ENCODE data around the gene TARBP2.

DNA sequence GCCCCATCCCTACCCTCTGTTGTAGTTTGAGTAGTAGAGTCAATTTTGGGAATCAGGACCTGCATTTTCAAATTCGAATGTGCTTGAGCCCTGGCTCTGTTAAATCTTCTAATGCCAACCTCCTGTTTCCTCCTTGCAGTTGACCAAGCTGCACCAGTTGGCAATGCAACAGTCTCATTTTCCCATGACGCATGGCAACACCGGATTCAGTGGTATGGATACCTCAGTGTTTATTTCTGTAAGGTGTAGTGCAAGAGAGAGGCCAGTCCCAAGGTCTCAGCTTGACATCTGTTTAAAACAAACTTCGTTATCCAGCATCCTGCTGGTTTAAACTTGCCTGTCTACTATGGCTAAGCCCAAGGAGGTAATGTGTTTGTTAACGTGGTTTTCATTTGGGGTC, 34.0 kb upstream of the TARBP2 start:
- TF ChIP-seq KDM5A (IDR thresholded peaks at IDR 0.05): no peak
- TF ChIP-seq, protein P1, sequence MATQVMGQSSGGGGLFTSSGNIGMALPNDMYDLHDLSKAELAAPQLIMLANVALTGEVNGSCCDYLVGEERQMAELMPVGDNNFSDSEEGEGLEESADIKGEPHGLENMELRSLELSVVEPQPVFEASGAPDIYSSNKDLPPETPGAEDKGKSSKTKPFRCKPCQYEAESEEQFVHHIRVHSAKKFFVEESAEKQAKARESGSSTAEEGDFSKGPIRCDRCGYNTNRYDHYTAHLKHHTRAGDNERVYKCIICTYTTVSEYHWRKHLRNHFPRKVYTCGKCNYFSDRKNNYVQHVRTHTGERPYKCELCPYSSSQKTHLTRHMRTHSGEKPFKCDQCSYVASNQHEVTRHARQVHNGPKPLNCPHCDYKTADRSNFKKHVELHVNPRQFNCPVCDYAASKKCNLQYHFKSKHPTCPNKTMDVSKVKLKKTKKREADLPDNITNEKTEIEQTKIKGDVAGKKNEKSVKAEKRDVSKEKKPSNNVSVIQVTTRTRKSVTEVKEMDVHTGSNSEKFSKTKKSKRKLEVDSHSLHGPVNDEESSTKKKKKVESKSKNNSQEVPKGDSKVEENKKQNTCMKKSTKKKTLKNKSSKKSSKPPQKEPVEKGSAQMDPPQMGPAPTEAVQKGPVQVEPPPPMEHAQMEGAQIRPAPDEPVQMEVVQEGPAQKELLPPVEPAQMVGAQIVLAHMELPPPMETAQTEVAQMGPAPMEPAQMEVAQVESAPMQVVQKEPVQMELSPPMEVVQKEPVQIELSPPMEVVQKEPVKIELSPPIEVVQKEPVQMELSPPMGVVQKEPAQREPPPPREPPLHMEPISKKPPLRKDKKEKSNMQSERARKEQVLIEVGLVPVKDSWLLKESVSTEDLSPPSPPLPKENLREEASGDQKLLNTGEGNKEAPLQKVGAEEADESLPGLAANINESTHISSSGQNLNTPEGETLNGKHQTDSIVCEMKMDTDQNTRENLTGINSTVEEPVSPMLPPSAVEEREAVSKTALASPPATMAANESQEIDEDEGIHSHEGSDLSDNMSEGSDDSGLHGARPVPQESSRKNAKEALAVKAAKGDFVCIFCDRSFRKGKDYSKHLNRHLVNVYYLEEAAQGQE (IDR thresholded peaks at IDR 0.05): no peak
- TF ChIP-seq SMC3 (IDR thresholded peaks at IDR 0.05): no peak

Data from A549 (cell line).